Measurements from ENCODE around the gene PLEKHO2. TPM values are rescaled to one million over a fixed set of nuclear protein-coding genes. Genes with fewer than 3 reads are reported as not detected.
"Not testable (repeated sequence)": the region's sequence is repeated elsewhere in the genome, so short reads cannot be mapped to it uniquely, and the experiment has no call there.

PLEKHO2 gene, protein sequence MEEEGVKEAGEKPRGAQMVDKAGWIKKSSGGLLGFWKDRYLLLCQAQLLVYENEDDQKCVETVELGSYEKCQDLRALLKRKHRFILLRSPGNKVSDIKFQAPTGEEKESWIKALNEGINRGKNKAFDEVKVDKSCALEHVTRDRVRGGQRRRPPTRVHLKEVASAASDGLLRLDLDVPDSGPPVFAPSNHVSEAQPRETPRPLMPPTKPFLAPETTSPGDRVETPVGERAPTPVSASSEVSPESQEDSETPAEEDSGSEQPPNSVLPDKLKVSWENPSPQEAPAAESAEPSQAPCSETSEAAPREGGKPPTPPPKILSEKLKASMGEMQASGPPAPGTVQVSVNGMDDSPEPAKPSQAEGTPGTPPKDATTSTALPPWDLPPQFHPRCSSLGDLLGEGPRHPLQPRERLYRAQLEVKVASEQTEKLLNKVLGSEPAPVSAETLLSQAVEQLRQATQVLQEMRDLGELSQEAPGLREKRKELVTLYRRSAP
- total RNA-seq (2014; rRNA removed; shearing (Covaris generic)), result 2.9 and 3.5 TPM in 2 replicates
- 4.7 and 4.8 TPM in 2 replicates for polyA plus RNA-seq (2014; cell fraction: nucleus; rRNA removed)

DNA sequence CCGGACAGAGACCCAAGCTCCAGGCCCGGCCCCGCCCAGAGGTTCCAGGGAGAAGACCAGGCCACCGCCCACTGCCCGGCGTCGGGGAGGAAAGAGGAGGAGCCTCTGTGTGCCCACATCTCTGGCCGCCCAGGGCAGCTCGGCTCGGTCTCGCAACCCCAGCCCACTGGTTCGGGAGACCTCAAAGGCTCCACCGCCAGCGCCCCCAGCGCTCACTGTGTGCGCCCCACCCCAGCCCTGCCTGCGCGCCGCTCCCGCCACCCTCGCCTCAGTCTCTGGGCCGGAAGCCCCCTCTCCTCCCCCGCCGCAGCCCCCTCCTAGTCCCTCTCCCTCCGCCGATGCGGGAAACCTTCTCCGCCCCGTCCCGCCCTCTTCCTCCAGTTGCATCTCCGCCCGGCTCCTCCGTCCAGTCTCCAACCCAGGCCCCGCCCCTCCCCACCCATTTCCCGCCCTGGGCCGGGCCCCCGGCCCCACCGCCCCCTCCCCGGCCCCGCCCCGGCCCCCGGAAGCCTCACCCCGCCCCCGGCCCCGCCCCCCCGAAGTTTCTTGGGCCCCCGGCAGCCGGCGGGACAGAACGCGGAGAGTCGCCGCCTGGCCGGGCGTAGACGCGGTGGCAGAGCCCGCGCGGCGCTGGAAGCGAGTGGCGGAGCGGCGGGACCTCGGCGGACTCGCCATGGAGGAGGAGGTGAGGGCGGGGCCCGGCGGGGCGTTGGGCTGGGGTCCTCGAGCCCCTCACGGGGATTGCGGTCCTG lies at the start of gene PLEKHO2:
PLEKHO2 (plus strand) TSS at position 572 of the 752 bp plus-strand sequence; CDS start at position 674, 102 bp downstream.
- peak; percentile 88 for DNase-seq (ENCODE audit: extremely low read depth, low read depth)

GRCh38 chr15:64792282-64792681 lies 49.4 kb upstream of the PLEKHO2 start:
- no peak for DNase-seq (ENCODE audit: extremely low read depth, low read depth)

DNA sequence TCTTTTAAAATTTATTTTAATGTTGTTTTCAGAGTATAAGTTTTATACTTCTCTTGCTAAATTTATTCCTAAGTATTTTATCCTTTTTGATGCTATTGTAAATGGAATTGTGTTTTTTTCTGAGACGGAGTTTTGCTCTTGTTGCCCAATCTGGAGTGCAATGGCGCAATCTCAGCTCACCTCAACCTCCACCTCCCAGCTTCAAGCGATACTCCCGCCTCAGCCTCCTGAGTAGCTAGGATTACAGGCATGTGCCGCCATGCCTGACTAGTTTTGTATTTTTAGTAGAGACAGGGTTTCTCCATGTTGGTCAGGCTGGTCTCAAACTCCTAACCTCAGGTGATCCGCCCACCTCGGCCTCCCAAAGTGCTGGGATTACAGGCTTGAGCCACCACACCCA lies 46.4 kb upstream of the PLEKHO2 start:
- DNase-seq (ENCODE audit: extremely low read depth, low read depth), result not testable (repeated sequence)

GRCh38 chr15:64795921-64796320 lies 45.8 kb upstream of the PLEKHO2 start:
- not testable (repeated sequence) for DNase-seq (ENCODE audit: extremely low read depth, low read depth)

DNA sequence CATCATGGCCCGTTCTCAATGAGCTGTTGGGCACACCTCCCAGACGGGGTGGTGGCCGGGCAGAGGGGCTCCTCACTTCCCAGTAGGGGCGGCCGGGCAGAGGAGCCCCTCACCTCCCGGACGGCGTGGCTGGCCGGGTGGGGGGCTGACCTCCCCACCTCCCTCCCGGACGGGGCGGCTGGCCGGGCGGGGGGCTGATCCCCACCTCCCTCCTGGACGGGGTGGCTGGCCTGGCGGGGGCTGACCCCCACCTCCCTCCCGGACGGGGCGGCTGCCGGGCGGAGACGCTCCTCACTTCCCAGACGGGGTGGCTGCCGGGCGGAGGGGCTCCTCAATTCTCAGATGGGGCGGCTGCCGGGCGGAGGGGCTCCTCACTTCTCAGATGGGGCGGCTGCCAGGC lies 42.8 kb upstream of the PLEKHO2 start:
- not testable (repeated sequence) for DNase-seq (ENCODE audit: extremely low read depth, low read depth)

- DNase-seq (ENCODE audit: extremely low read depth, low read depth), result no peak
These were observed 41.2 kb upstream of the PLEKHO2 start for GRCh38 chr15:64800476-64800875.

DNA sequence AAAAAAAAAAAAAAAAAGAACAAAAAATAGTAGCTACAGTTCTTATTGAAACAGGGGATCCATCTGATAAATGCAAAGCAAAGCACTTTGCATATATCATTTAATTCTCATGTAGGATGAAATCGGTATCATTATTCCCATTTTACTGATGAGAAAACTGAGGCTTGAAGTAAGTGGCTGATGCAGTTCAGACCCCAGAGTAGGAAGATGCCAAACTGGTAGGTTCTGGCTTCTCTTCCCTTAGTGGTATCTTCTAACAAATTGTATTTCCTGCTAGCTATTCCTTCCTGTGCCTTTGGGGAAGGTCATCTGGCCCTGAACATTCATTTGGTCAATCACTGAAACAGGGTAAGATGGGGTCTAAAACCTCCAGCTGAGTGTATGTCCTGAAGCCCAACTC lies 38.2 kb upstream of the PLEKHO2 start:
- no peak for DNase-seq (ENCODE audit: extremely low read depth, low read depth)

- DNase-seq (ENCODE audit: extremely low read depth, low read depth), result no peak
These were observed 37.1 kb upstream of the PLEKHO2 start for GRCh38 chr15:64804619-64805018.

DNA sequence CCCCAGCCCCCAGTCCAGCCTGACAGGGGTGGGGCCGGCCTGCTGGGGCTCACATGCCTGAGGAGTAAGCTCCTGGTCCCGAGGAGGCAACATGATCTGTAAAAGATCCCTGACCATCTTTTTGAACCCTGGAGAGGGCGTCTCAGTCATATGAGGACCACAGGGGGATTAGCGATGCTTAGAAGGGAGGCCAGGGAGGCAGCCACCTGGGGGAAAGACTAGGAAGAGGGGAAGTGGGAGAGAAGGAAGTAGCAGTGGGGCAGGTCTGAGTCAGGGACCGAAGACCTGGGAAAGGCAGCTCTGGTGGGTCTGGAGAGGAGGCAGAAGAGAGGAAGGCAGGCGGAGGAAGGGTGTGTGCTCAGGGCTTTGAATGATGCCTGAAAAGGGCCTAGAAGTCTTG lies 35.2 kb upstream of the PLEKHO2 start:
- DNase-seq (ENCODE audit: extremely low read depth, low read depth), result no peak

- no peak for DNase-seq (ENCODE audit: extremely low read depth, low read depth)
These were observed 34.5 kb upstream of the PLEKHO2 start for GRCh38 chr15:64807051-64807749.

DNA sequence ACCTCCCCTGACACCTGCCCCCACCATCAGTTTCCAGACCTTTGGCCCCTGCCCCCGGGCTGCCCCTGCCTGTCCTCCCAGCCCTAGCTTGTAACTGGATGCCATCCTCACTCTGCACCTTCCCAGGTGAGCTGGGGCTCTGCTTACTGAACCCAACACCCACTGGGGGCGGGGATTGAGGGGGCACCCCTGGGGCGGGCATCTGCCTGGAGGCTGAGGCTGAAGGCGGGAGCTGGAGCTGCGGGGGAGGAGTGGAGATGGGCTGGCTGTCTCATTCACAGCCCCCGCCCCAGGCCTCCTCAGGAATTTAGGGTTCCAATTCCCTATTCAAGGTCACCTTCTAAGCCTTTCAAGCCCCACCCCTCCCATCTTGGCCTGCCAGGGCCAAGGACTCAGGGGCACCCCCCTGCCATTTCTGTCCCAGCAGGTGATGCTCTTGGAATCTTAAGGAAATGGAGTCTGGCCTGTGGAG lies 33.9 kb upstream of the PLEKHO2 start:
- DNase-seq (ENCODE audit: extremely low read depth, low read depth), result no peak

DNA sequence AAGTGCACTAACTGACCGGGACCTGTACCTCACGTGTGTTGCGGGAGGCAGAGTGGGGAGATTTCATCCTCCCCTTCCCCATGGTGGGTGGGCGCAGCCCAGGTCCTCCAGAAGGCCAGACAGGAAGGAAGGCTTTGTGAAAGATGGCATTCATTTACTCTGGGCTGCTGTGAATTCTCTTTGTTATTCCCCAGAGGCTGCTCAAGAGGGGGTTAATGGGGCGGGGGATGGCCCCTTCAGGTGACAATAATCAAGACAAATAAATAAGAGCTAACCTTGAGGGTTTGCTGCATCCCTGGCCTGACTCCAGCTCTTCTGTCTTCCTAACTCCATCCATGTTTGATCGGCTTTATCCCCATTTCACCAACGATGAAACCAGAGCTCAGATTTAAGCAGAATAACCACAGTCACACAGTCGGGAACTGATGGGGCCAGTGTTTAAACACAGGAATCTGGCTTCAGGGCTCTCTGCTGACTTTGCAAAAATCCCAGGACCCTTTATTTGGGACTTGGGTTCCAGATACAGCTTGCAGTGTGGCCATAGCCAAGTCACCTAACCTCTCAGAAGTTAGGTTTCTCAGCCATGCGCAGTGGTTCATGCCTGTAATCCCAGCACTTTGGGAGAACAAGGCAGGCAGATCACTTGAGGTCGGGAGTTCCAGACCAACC lies 32.8 kb upstream of the PLEKHO2 start:
- no peak for DNase-seq (ENCODE audit: extremely low read depth, low read depth)

DNA sequence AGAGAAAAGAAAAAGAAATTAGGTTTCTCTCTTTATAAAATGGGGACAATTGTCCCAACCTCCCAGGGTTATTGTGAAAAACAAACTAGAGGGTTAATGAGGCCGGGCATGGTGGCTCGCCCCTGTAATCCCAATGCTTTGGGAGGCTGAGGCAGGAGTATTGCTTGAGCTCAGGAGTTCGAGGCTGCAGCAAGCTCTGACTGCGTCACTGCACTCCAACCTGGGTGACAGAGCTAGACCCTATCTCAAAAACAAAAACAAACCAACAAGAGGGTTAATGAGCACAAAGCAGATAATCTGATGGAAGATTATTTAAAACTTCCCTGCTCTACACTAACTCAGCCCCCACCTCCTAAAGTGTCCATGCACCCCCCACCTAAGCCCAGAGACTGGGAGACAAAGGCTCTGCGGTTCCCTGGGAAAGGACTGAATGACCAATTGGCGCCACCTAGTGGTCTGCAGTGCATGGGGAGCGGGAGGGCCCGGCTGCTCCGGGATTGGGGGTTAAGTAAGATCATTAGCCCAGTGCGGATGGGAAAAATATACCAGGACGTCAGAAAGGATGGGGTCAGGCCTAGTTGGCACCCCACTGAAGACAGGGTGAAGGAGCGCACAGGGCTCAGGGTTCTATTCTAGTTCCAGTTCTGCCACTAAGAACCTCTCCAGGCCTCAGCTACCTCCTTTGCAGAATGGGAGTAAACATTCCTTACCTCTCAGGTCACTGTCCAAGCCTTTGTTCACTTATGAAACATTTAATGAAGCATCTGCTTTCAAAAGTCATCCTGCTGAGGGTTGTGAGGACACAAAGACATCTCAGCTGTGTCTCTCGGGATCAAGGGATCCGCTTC lies 31.8 kb upstream of the PLEKHO2 start:
- DNase-seq (ENCODE audit: extremely low read depth, low read depth), result peak; percentile 69

GRCh38 chr15:64810497-64811326 lies 31.0 kb upstream of the PLEKHO2 start:
- no peak for DNase-seq (ENCODE audit: extremely low read depth, low read depth)

- no peak for DNase-seq (ENCODE audit: extremely low read depth, low read depth)
These were observed 28.6 kb upstream of the PLEKHO2 start for GRCh38 chr15:64813075-64813474.

GRCh38 chr15:64814283-64814682 lies 27.4 kb upstream of the PLEKHO2 start:
- DNase-seq (ENCODE audit: extremely low read depth, low read depth), result not testable (repeated sequence)

DNA sequence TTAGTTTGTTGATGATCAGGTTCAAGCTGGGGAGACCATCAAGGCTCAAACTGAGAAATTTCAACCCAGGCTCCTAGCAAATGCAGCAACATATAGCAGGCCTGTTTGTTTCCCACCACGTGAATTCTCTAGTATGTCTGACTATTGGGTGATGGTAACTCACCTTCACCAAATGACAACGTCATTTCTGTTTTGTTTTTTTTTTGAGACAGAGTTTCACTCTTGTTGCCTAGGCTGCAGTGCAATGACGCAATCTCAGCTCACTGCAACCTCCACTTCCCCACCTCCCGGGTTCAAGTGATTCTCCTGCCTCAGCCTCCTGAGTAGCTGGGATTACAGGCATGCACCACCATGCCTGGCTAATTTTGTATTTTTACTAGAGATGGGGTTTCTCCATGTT lies 26.8 kb upstream of the PLEKHO2 start:
- not testable (repeated sequence) for DNase-seq (ENCODE audit: extremely low read depth, low read depth)

GRCh38 chr15:64816452-64816851 lies 25.3 kb upstream of the PLEKHO2 start:
- DNase-seq (ENCODE audit: extremely low read depth, low read depth), result no peak

Data from NCI-H460 (cell line).